GM06990 (cell line): ENCODE data around the gene CFAP299.

ENCODE experiments used
- DNase-seq: peaks from one replicate; pipeline ENCODE4 v3.0.0-alpha.2; 2011; ENCODE audit not compliant: insufficient read length; ENCODE audit errors: extremely low read depth
- H3K27me3 ChIP-seq: replicated peaks from 2 replicates; pipeline ENCODE4 v1.6.0; 2011; ENCODE audit warnings: low read length; ENCODE audit not compliant: control insufficient read depth, insufficient read depth
- H3K36me3 ChIP-seq: 2 replicates; pipeline ENCODE4 v1.5.1; 2011; ENCODE audit warnings: low read length; ENCODE audit not compliant: control insufficient read depth, insufficient read depth
- H3K4me3 ChIP-seq: replicated peaks from 2 replicates; pipeline ENCODE4 v1.5.1; 2011; ENCODE audit warnings: low read depth, mild to moderate bottlenecking, control low read depth, low read length
- CTCF ChIP-seq: IDR thresholded peaks from 2 replicates; pipeline ENCODE4 v1.5.1; 2011; ENCODE audit warnings: low read length, control low read depth, mild to moderate bottlenecking, inconsistent platforms; ENCODE audit not compliant: insufficient read depth, poor library complexity, severe bottlenecking

CFAP299 gene

DNA sequence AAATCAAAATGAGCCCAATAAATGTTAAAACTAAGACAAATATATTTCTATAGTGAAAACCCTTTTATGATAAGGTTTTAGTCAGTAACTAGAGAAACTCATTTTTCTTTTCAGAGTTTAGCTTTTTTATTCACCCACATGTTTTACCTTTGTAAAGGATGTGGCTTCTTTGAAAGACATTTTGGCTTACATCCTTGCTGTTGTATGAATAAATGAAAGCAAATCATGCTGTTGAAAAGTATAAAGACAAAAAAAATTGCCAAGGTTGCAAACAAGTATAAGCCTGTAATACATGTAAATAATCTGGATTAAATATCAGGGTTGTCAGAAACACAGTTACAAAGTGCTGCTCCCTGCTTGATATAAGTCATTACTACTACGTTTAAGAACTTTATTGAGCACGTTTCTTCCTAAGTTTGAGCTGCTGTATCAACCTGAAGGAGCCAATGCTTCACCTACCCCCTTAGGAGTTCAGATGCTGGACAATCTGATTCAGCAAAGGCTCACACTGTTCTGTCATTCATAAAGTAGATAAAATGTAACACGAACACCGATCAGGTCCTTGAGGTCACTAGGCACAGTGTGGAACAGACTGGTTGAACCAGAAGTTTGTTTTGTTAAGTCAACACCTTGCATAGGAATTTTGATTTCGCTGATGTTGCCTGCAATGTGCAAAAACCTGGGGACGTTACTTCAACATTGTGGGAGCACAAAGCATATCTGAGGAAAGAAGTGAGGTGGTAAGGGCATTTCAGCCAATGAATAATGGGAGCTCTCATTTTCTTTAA is 373.7 kb downstream of the CFAP299 start:
- no peak for TF ChIP-seq CTCF
- no peak for DNase-seq
- Histone ChIP-seq H3K36me3 (no peaks in the 10 kb centered on the region), H3K27me3 (no peaks in the 10 kb centered on the region), H3K4me3 (no peak overlapping the region)

GRCh38 chr4:80710748-80711451 is 375.4 kb downstream of the CFAP299 start:
- DNase-seq: no peak
- no peak for TF ChIP-seq CTCF
- Histone ChIP-seq H3K4me3 (no peak overlapping the region), H3K36me3 (no peaks in the 10 kb centered on the region), H3K27me3 (no peaks in the 10 kb centered on the region)

- H3K27me3 ChIP-seq: no peaks in the 10 kb centered on the region
- no peaks in the 10 kb centered on the region for H3K36me3 ChIP-seq
- no peak for DNase-seq
- no peak for TF ChIP-seq CTCF
- no peak overlapping the region for H3K4me3 ChIP-seq
These were observed 376.4 kb downstream of the CFAP299 start for GRCh38 chr4:80711956-80712355.

GRCh38 chr4:80713409-80713808 is 377.9 kb downstream of the CFAP299 start:
- TF ChIP-seq CTCF: no peak
- H3K36me3 ChIP-seq: no peaks in the 10 kb centered on the region
- no peaks in the 10 kb centered on the region for H3K27me3 ChIP-seq
- DNase-seq: no peak
- H3K4me3 ChIP-seq: no peak overlapping the region

DNA sequence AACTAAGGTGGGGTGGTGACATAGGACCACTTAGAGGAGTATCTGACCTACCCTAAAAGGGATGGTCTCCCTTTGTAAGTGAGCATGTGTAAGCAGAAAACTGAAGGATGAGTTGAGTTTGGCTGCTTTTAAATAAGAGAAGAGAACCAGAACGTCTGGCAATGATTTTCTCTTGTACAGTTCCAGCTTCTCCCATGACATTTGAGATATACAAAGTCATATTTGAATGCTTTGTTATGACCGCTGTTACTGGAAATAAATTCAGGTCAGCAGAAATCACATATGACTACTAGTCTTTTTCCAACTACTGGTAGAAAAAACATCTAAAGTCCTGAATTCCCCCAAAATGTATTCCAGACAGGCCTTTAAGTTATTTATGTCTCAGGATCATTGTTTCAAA is 381.7 kb downstream of the CFAP299 start:
- no peak for TF ChIP-seq CTCF
- Histone ChIP-seq H3K36me3 (no peaks in the 10 kb centered on the region), H3K27me3 (no peaks in the 10 kb centered on the region), H3K4me3 (no peak overlapping the region)
- no peak for DNase-seq
